ENCODE results near the gene RAB2B. TPM values are rescaled to one million over a fixed set of nuclear protein-coding genes. Genes with fewer than 3 reads are reported as not detected.

The RAB2B gene
- total RNA-seq, 4 donors from 2014 or later: 20.6 to 33.9 (median 26.2) TPM

DNA sequence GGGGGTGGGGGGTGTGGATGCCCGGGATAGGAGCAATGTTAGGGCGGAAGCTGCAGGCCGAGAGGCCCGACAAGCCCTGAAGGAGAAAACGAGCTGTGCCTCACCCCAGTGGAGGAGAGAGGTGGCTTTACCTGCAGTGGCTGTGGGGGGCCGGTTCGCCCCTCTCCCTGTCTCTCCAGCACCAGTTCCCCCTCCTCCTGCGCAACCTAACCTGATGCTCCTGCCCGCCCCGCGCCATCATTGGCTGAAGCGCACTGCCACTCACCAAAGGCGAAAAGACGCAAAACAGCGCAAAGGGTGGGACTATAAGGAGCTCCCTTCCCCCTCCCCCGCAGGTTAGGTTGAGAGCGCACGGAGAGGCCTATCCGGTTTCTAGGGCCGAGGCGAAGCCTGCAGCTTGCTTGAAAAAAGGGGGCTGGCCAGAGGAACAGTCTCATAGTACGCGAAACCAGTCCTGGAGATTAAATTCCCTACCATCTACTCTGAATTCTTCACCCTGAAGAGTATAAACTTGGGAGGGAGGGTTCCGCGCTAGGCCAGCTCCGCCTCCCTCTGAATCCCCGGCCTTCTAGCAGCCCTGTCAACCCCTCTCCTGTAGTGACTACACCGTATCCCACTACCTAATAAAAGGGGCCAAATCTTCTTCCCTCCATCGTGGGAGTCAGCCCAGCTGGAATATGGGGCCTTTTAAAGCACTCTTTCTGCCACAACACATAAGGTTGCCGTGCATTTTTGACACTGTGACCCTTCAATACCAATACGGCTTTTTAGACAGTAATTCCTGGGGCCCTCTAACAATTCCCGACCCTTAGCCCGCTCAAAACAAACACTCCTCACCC, 39.5 kb downstream of the RAB2B start:
- no peaks in the 10 kb centered on the region for H3K9me3 ChIP-seq
- 3 to 4% methylated on average over 33 of the region's 33 CpGs for WGBS, 2 donors
- peak overlapping the region; percentile 73 to 92 (median 83) for H3K4me3 ChIP-seq
- peaks cover 0 to 28% (median 15%) of the 10 kb centered on the region in 4 donors for H3K4me1 ChIP-seq
- H3K36me3 ChIP-seq: no peaks in the 10 kb centered on the region
- no peaks in the 10 kb centered on the region for H3K27me3 ChIP-seq
- peak overlapping the region; percentile 80 to 94 (median 89) for H3K27ac ChIP-seq
- TF ChIP-seq, protein P1, sequence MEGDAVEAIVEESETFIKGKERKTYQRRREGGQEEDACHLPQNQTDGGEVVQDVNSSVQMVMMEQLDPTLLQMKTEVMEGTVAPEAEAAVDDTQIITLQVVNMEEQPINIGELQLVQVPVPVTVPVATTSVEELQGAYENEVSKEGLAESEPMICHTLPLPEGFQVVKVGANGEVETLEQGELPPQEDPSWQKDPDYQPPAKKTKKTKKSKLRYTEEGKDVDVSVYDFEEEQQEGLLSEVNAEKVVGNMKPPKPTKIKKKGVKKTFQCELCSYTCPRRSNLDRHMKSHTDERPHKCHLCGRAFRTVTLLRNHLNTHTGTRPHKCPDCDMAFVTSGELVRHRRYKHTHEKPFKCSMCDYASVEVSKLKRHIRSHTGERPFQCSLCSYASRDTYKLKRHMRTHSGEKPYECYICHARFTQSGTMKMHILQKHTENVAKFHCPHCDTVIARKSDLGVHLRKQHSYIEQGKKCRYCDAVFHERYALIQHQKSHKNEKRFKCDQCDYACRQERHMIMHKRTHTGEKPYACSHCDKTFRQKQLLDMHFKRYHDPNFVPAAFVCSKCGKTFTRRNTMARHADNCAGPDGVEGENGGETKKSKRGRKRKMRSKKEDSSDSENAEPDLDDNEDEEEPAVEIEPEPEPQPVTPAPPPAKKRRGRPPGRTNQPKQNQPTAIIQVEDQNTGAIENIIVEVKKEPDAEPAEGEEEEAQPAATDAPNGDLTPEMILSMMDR (IDR thresholded peaks at IDR 0.05): peak in 1 of 5 experiments; percentile 24
- TF ChIP-seq EP300 (IDR thresholded peaks at IDR 0.05) (peak in 1 of 2 donors; percentile 92), POLR2A (IDR thresholded peaks at IDR 0.05) (peak in 1 of 2 donors; percentile 66)
- DNase-seq (ENCODE audit: low spot score in 2 of 2): peak; percentile 98 to 100

DNA sequence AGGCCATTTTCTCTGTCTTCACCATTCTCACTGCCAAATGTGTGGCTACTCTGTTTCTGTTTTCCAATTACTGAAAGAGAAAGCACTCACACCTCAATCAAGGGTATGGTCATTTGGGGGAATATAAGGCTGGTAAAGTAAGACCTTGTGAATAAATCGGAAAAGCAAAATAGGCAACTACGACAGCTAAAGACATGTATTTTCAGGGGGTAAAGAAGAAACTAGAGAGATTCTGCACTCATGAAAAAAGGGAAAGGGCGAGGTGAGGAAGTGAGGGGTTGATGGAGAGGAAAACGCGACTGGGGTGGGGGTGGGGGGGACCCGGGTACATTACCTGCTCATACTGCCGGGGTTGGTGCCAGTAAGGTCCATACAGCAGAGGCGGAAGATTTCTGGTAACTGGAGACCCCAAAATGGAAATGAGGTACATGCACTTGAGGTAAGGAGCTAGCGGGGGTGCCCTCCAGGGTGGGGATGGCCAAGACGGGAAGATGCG, 40.1 kb downstream of the RAB2B start:
- Histone ChIP-seq H3K9me3 (no peaks in the 10 kb centered on the region), H3K36me3 (peaks cover 0 to 2% (median 0%) of the 10 kb centered on the region in 3 donors), H3K4me3 (peak overlapping the region; percentile 73 to 92 (median 83)), H3K27me3 (no peaks in the 10 kb centered on the region), H3K27ac (peak overlapping the region; percentile 80 to 94 (median 89)), H3K4me1 (peaks cover 0 to 28% (median 15%) of the 10 kb centered on the region in 4 donors)
- WGBS, 2 donors: 1% methylated on average over 9 to 11 of the region's 11 CpGs
- no peak for DNase-seq (ENCODE audit: low spot score in 2 of 2)
- no peak for TF ChIP-seq POLR2A (IDR thresholded peaks at IDR 0.05)
- TF ChIP-seq, protein P1 (IDR thresholded peaks at IDR 0.05): no peak
- TF ChIP-seq EP300 (IDR thresholded peaks at IDR 0.05): no peak

DNA sequence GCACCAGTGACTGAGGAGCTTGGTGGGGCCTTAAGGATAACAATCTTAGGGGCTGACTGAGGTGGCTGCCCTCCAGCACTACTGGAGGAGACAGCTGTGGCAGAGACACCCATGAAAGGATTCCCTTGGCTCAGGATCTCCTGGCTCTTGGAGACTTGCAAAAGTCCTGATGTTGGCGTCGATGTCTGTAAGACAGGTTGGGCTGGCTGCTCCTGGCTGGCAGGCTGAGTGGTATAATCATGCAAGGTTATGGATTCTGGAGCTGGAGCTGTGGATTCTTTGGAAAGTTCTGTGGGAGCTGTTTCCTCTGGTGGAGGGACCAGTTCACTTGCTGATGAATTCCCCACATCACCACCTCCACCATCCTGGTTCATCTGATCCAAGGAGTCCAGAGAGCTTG, 45.6 kb downstream of the RAB2B start:
- 94 to 100% methylated on average over 2 of the region's 2 CpGs for WGBS, 2 donors
- Histone ChIP-seq H3K9me3 (no peaks in the 10 kb centered on the region), H3K4me3 (no peak overlapping the region), H3K27ac (no peak overlapping the region), H3K36me3 (peaks cover 4 to 57% (median 18%) of the 10 kb centered on the region in 3 donors), H3K4me1 (peaks cover 0 to 14% (median 8%) of the 10 kb centered on the region in 4 donors), H3K27me3 (no peaks in the 10 kb centered on the region)
- TF ChIP-seq, protein P1 (IDR thresholded peaks at IDR 0.05): no peak
- no peak for TF ChIP-seq POLR2A (IDR thresholded peaks at IDR 0.05)
- no peak for TF ChIP-seq EP300 (IDR thresholded peaks at IDR 0.05)
- no peak for DNase-seq (ENCODE audit: low spot score in 2 of 2)

DNA sequence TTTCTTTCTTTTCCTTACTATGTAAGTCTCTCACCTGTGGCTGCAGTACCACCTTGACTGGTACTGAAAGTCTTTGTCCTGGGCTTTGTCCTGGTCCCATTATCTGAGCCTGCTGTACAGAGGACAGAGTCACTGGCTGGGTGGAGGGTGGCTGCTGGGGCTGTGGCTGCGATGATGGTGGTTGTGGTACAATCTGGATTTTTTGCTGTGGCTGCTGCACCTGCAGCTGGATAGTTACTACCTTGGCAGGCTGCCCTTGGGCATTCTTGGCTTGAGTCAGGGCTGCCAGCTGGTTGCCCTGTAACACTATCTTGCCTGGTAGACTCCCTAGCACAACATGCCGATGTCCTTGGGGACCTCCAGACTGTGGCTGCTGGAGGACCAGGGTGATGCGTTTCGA, 47.8 kb downstream of the RAB2B start:
- TF ChIP-seq POLR2A (IDR thresholded peaks at IDR 0.05) (no peak), EP300 (IDR thresholded peaks at IDR 0.05) (no peak)
- TF ChIP-seq, protein P1 (IDR thresholded peaks at IDR 0.05): no peak
- no peak overlapping the region for H3K27ac ChIP-seq
- H3K27me3 ChIP-seq: no peaks in the 10 kb centered on the region
- no peak for DNase-seq (ENCODE audit: low spot score in 2 of 2)
- no peaks in the 10 kb centered on the region for H3K4me1 ChIP-seq
- H3K4me3 ChIP-seq: no peak overlapping the region
- no peaks in the 10 kb centered on the region for H3K9me3 ChIP-seq
- 94 to 95% methylated on average over 4 of the region's 4 CpGs for WGBS, 2 donors
- H3K36me3 ChIP-seq: peaks cover 4 to 79% (median 26%) of the 10 kb centered on the region in 3 donors

DNA sequence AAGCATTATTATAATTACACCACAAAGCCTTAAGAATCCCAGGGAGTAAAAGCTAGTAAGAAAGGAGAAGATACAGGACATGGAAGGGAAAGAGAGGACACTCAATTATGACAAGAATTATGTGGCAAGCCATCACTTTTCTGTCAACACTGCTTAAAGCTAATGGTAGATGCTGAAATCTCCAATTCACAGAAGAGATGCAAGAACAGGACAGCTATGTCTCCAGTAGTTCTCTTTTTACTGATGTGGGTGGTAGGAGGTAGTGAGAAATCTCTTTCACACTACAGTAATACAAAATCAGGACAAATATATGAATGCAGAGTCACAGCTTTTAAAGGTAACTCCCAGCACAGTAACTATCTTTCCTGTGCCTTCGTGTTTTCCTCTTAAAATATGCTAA, 50.1 kb downstream of the RAB2B start:
- WGBS, 2 donors: 94 to 95% methylated on average over 1 of the region's 1 CpG
- DNase-seq (ENCODE audit: low spot score in 2 of 2): no peak
- Histone ChIP-seq H3K9me3 (no peaks in the 10 kb centered on the region), H3K4me3 (no peak overlapping the region), H3K27me3 (no peaks in the 10 kb centered on the region), H3K4me1 (no peaks in the 10 kb centered on the region), H3K36me3 (peaks cover 7 to 99% (median 43%) of the 10 kb centered on the region in 3 donors), H3K27ac (no peak overlapping the region)
- TF ChIP-seq, protein P1 (IDR thresholded peaks at IDR 0.05): no peak
- TF ChIP-seq POLR2A (IDR thresholded peaks at IDR 0.05) (no peak), EP300 (IDR thresholded peaks at IDR 0.05) (no peak)

All from tibial nerve (tissue), 4 donors.